ENCODE data around the gene XAF1. TPM values are rescaled to one million over a fixed set of nuclear protein-coding genes. Genes with fewer than 3 reads are reported as not detected.

XAF1 gene, protein sequence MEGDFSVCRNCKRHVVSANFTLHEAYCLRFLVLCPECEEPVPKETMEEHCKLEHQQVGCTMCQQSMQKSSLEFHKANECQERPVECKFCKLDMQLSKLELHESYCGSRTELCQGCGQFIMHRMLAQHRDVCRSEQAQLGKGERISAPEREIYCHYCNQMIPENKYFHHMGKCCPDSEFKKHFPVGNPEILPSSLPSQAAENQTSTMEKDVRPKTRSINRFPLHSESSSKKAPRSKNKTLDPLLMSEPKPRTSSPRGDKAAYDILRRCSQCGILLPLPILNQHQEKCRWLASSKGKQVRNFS
- not detected in 2 replicates for total RNA-seq (2014; rRNA removed; shearing (Covaris generic))
- not detected in 2 replicates for polyA plus RNA-seq (2016; fragmentation: Nextera tagmentation; extraction: Ambion mirVana)
- long read RNA-seq = 0 reads

DNA sequence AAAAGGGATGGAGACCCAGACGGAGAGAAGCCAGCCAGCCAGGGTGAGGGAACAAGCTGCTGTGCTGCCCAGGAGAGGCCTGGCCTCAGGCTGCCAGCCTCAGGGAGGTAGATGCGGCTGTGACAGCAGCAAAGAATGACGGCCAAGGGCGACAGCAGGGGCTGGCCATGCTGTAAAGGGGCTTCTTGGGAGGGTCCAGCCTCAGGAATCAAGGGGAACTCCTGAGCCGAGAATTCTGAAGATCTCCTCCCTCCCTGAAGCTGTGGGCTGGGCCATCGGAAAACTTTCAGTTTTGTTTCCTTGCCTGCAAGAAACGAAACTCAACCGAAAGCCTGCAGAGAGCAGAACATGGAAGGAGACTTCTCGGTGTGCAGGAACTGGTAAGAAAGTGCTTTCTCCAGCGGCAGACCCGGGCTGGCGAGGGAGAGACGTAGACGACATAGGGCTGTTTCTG, at the start of gene XAF1:
Gene XAF1, plus strand, starts transcription at position 316 of the 454 bp plus-strand sequence. Its CDS starts 33 bp downstream, at position 349.
- Histone ChIP-seq H3K27ac (ENCODE audit: low read depth) (no peak within 1 kb of the TSS), H2AFZ (peak within 1 kb of the TSS; percentile 74), H3F3A (replicated peaks; ENCODE audit: low read depth) (no peaks in the 10 kb centered on the region), H3K9me2 (ENCODE audit: insufficient read depth) (0 out of 2 replicates have a peak, but pooled peaks cover 6% of the 10 kb centered on the region), H3K79me2 (replicated peaks; ENCODE audit: insufficient read depth) (no peaks in the 10 kb centered on the region), H4K20me1 (replicated peaks; ENCODE audit: insufficient read depth) (no peaks in the 10 kb centered on the region), H3K36me3 (ENCODE audit: insufficient read depth) (no peaks in the 10 kb centered on the region), H3K4me3 (no peak within 1 kb of the TSS), H3K27me3 (ENCODE audit: insufficient read depth) (no peaks in the 10 kb centered on the region), H3K4me2 (no peak within 1 kb of the TSS), H3K4me1 (ENCODE audit: insufficient read depth) (peaks cover 22% of the 10 kb centered on the region)
- H3K27ac Mint-ChIP-seq = no peak within 1 kb of the TSS
- no peaks in the 10 kb centered on the region for H3K36me3 Mint-ChIP-seq (ENCODE audit: low read depth)
- H3K9me3 Mint-ChIP-seq = no peaks in the 10 kb centered on the region
- TF ChIP-seq CREB1 (CRISPR knock-in tag; IDR thresholded peaks at IDR 0.05; ENCODE audit: low read depth) (no peak), ZNF331 (CRISPR knock-in tag; IDR thresholded peaks at IDR 0.05; ENCODE audit: low read depth) (no peak), STAT1 (IDR thresholded peaks at IDR 0.05; ENCODE audit: unreplicated experiment) (no peak), REST (IDR thresholded peaks at IDR 0.05; ENCODE audit: unreplicated experiment) (no peak)
- ATAC-seq (no peak; the same call in 2 of the 3 replicates), DNase-seq (ENCODE audit: low spot score) (no peak)
- peaks cover 30% of the 10 kb centered on the region for H3K4me1 Mint-ChIP-seq
- peaks cover 15% of the 10 kb centered on the region for H3K27me3 Mint-ChIP-seq (ENCODE audit: insufficient read depth, low read depth, poor library complexity)
- no peak within 1 kb of the TSS; the same call in 2 of the 3 replicates for H3K4me3 Mint-ChIP-seq

- Histone ChIP-seq H3K4me2 (no peak overlapping the region), H2AFZ (no peak overlapping the region), H3F3A (replicated peaks; ENCODE audit: low read depth) (no peaks in the 10 kb centered on the region), H4K20me1 (replicated peaks; ENCODE audit: insufficient read depth) (no peaks in the 10 kb centered on the region), H3K27me3 (ENCODE audit: insufficient read depth) (peaks cover under 1% of the 10 kb centered on the region; the same call in 1 of the 2 replicates), H3K4me3 (no peak overlapping the region), H3K79me2 (replicated peaks; ENCODE audit: insufficient read depth) (no peaks in the 10 kb centered on the region), H3K9me2 (ENCODE audit: insufficient read depth) (no peaks in the 10 kb centered on the region), H3K27ac (ENCODE audit: low read depth) (no peak overlapping the region), H3K36me3 (ENCODE audit: insufficient read depth) (no peaks in the 10 kb centered on the region), H3K4me1 (ENCODE audit: insufficient read depth) (no peaks in the 10 kb centered on the region; the same call in 1 of the 2 replicates)
- no peak for ATAC-seq
- no peak overlapping the region for H3K27ac Mint-ChIP-seq
- H3K27me3 Mint-ChIP-seq (ENCODE audit: insufficient read depth, low read depth, poor library complexity) = peaks cover 15% of the 10 kb centered on the region
- H3K9me3 Mint-ChIP-seq = no peaks in the 10 kb centered on the region
- H3K4me3 Mint-ChIP-seq = no peak overlapping the region
- peaks cover 3% of the 10 kb centered on the region; the same call in 2 of the 3 replicates for H3K4me1 Mint-ChIP-seq
- DNase-seq (ENCODE audit: low spot score) = no peak
- no peaks in the 10 kb centered on the region; the same call in 2 of the 3 replicates for H3K36me3 Mint-ChIP-seq (ENCODE audit: low read depth)
- TF ChIP-seq REST (IDR thresholded peaks at IDR 0.05; ENCODE audit: unreplicated experiment) (no peak), ZNF114 (CRISPR knock-in tag; IDR thresholded peaks at IDR 0.05) (no peak), EZH2phosphoT487 (IDR thresholded peaks at IDR 0.05; ENCODE audit: unreplicated experiment) (no peak), JUNB (IDR thresholded peaks at IDR 0.05; ENCODE audit: unreplicated experiment) (no peak), STAT1 (IDR thresholded peaks at IDR 0.05; ENCODE audit: unreplicated experiment) (no peak), NANOG (IDR thresholded peaks at IDR 0.05; ENCODE audit: borderline replicate concordance) (no peak), EZH2 (IDR thresholded peaks at IDR 0.05; ENCODE audit: low read depth, unreplicated experiment) (no peak), ZNF331 (CRISPR knock-in tag; IDR thresholded peaks at IDR 0.05; ENCODE audit: low read depth) (no peak), CREB1 (CRISPR knock-in tag; IDR thresholded peaks at IDR 0.05; ENCODE audit: low read depth) (no peak), POLR2AphosphoS5 (IDR thresholded peaks at IDR 0.05; ENCODE audit: low read depth) (no peak), CTCF (conservative IDR thresholded peaks at IDR 0.05; ENCODE audit: low read depth in 2 of 2) (no peak)
These were observed 49.3 kb upstream of the XAF1 start for GRCh38 chr17:6706499-6706898.
